ENCODE data around the gene SIT1.
A peak's percentile ranks its signal among the peaks of the same experiment; 100 is the strongest.

The SIT1 gene

DNA sequence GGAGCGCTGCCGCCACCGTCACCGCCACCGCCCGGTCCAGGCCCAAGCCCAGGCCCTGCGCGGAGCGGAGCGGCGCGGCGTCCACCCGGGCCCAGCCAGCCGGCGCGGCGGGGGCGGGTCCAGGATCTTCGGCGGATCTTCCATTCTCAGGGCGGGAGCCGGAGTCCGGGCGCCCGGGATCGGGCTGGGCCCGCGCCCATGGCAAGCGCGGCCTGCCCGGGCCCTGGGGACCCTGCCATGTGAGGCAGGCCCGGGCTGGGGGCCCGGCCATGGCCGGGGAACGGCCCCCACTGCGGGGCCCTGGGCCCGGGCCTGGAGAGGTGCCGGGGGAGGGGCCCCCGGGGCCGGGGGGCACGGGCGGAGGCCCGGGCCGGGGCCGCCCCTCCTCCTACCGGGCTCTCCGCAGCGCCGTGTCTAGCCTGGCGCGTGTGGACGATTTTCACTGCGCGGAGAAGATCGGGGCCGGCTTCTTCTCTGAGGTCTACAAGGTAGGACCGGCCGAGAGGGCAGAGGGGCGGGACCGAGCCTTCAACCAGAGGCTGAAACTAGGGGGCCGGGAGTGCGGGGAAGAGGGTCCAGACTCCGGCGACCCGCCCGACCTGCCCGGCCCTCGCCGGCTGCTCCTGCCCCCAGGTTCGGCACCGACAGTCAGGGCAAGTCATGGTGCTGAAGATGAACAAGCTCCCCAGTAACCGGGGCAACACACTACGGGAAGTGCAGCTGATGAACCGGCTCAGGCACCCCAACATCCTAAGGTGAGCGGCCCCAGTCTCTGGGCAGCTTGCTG, 45.2 kb downstream of the SIT1 start:
- peak; percentile 24 for DNase-seq (ENCODE audit: low spot score)

DNA sequence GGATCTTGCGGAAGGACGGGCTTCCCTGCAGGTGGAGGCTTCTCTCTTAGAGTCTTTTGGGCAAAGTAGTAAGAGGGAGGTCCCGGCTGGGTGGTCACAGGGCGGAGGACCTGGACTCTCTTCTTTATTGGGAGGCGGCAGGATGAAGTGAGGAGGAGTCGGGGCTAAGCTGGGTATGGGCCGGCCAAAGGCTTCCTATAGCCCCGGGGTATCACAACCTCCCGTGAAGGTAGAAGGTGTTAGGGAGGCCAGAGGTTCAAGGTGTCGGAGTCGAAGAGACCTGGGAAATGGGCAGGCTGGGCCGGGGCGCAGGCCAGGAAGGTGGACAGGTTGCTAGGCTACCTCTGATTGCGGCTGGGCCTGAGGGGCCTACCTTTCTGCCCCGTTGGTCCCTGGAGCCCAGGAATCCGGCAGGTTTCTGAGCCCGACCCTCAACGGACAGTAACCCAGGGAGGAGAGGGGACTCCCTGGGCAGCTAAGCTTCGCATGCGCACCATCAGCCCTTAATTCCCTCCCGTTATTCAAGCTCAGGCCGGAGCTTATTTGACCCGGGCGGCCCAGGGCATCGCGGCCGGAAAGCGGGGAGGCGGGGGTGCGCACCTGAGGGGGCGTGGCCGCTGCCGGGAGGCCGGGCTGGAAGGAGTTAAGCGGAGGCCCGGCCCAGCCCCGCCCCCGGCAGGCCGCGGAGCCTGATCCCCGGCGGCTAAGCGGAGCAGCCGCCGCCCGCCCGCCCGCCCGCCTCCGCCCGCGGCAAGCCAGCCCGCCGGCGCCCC, 46.0 kb downstream of the SIT1 start, which contains the start of gene TESK1:
Gene TESK1, plus strand, starts transcription at position 685 of the 773 bp plus-strand sequence. CDS start 358 bp downstream, outside the sequence.
- DNase-seq (ENCODE audit: low spot score) = peak; percentile 78

DNA sequence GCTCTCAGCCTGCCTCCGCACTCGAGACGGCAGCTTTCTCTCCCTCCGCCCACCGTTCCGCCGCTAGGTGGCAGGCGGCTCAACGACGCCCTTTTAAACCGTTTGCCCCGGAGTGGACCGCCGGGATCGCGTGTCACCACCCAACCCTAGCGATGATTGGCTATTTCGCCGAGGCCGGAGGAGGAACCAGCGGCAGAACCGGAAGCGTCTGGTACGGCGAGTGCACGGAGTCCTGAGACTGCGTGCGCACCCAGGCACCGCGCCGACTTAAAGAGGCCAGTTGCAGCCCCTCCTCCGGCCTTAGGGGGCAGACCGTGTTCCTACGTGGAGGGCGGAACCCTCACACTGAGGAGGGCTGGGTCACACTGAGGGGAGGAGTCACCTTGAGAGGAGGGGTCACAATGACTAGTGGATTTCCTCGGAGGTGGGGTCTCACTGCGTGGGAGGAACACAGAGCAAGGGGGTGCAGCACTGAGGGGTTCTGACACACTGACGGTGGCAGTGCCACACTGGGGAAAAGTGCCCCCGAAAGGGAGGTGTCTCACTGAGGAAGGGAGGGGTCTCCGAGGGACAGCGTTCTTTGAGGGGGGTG, 46.6 kb downstream of the SIT1 start:
- DNase-seq (ENCODE audit: low spot score) = peak; percentile 100

DNA sequence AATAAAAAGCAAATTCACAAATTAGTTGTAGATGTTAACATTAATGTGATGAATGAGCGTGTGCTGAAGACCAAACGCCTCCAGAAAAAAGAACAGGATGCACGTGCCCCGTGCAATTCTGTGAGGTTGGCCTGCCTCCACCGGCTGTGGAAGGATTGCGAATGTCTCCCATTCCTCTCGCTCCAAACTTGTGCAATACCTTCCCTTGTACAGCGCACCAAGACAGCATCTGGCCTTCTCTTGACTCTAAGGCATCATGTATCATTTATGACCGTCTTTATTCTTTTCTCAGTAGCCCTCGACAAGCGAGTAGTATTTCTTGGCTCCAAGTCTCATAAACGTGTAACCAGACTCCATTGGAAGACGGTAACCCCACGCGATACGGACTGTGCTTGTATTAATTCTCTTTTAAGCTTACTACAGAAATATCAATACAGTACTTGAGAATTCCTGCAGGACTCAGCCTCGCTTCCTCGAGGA, 47.2 kb downstream of the SIT1 start:
- DNase-seq (ENCODE audit: low spot score) = peak; percentile 3

DNA sequence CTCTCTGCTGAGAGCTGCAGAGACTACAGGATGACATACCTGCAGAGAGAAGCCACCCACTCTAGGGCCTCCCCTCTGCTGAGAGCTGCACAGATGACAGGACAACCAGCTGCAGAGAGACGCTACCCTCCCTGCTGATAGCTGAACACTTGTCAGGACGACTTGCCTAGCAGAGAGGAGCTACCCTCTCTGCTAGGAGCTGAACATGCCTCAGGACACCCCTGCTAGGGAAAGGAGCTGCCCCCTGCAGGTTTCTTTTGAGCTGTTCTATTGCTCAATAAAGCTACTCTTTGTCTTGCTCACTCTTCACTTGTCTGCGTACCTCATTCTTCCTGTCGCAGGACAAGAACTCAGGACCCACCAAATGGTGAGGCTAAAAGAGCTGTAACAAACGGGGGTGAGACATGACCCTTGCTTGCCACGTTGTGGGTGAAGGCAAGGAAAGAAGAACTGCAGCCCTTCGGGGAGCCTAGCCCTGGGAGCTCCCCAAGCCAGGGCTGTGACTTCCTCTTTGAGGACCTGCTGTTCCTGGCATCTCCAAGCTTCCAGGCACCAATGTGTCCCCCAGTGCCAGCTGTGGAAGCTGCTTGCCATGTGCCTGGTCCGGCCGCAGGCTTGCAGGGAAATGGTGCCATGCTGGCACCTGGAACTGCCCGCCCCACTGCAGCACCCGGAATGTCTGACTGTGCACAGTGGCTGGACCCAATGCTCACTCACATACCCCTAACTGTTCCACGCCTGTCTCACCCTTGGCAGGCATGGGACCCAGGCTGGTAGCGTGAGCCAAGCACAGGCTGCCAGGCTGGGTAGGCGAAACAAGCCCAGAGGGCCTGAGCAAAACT, 50.7 kb downstream of the SIT1 start:
- DNase-seq (ENCODE audit: low spot score) = no peak
